Neural cell (in vitro differentiated cells): ENCODE results near the gene BTAF1. TPM values are rescaled to one million over a fixed set of nuclear protein-coding genes. Genes with fewer than 3 reads are reported as not detected.

Experiments used
- H2AFZ ChIP-seq: fragments of 200-600, 300-800 bp; sonication (generic), shearing (Covaris generic); 2 replicates; pipeline ENCODE4 v1.6.0; 2014; ENCODE audit warnings: low read depth, mild to moderate bottlenecking, antibody characterized with exemption, low read length, moderate library complexity
- H3F3A ChIP-seq: fragments of 200-600 bp; shearing (Covaris generic); 2 replicates; pipeline ENCODE4 v1.6.1; 2016; ENCODE audit warnings: mild to moderate bottlenecking, moderate library complexity, mixed read lengths, antibody characterized with exemption, low read length; ENCODE audit not compliant: insufficient read depth, poor library complexity, severe bottlenecking
- H3K27ac ChIP-seq: fragments of 200-600, 300-800 bp; sonication (generic), shearing (Covaris generic); 2 replicates; pipeline ENCODE4 v1.5.1; 2014; ENCODE audit warnings: mild to moderate bottlenecking, low read length, moderate library complexity
- H3K27me3 ChIP-seq: fragments of 300-800, 200-600 bp; sonication (generic), shearing (Covaris generic); 2 replicates; pipeline ENCODE4 v1.6.0; 2014; ENCODE audit warnings: mild to moderate bottlenecking, low read depth, low read length, moderate library complexity; ENCODE audit not compliant: insufficient read depth
- H3K36me3 ChIP-seq: fragments of 300-800, 200-600 bp; sonication (generic), shearing (Covaris generic); 2 replicates; pipeline ENCODE4 v1.5.1; 2014; ENCODE audit warnings: mild to moderate bottlenecking, antibody characterized with exemption, low read length, moderate library complexity; ENCODE audit not compliant: insufficient read depth
- H3K4me2 ChIP-seq: fragments of 300-800, 200-600 bp; sonication (generic), shearing (Covaris generic); 2 replicates; pipeline ENCODE4 v1.6.0; 2014; ENCODE audit warnings: mild to moderate bottlenecking, low read length
- H3K4me3 ChIP-seq: fragments of 300-800, 200-600 bp; sonication (generic), shearing (Covaris generic); 2 replicates; pipeline ENCODE4 v1.5.1; 2014; ENCODE audit warnings: mild to moderate bottlenecking, low read length, moderate library complexity
- H3K79me2 ChIP-seq: fragments of 200-600 bp; shearing (Covaris generic); replicated peaks from 2 replicates; pipeline ENCODE4 v1.6.0; 2014; ENCODE audit warnings: mild to moderate bottlenecking, low read length, moderate library complexity; ENCODE audit not compliant: insufficient read depth
- H3K9ac ChIP-seq: fragments of 300-800, 200-600 bp; sonication (generic), shearing (Covaris generic); 2 replicates; pipeline ENCODE4 v1.6.1; 2016; ENCODE audit warnings: mild to moderate bottlenecking, low read length, mixed read lengths
- H3K9me2 ChIP-seq: fragments of 200-600 bp; shearing (Covaris generic); 2 replicates; pipeline ENCODE4 v1.6.1; 2016; ENCODE audit warnings: mild to moderate bottlenecking, low read length, mixed read lengths; ENCODE audit not compliant: insufficient read depth
- H3K9me3 ChIP-seq: fragments of 200-600, 300-800 bp; sonication (generic), shearing (Covaris generic); 2 replicates; pipeline ENCODE4 v1.6.1; 2016; ENCODE audit warnings: mild to moderate bottlenecking, mixed run types, low read length, moderate library complexity, mixed read lengths
- H4K20me1 ChIP-seq: fragments of 200-600 bp; shearing (Covaris generic); 2 replicates; pipeline ENCODE4 v1.6.1; 2016; ENCODE audit warnings: mild to moderate bottlenecking, mixed run types; ENCODE audit not compliant: insufficient read depth
- CTCF ChIP-seq: fragments of 450-650 bp; IDR thresholded peaks from 2 replicates; pipeline ENCODE4 v1.5.1; 2014; ENCODE audit warnings: antibody characterized with exemption, mild to moderate bottlenecking, moderate library complexity; ENCODE audit not compliant: poor library complexity, severe bottlenecking
- EP300 ChIP-seq: fragments of 450-650 bp; conservative IDR thresholded peaks from 2 replicates; pipeline ENCODE4 v1.6.1; 2014; ENCODE audit warnings: antibody characterized with exemption, mild to moderate bottlenecking, moderate library complexity; ENCODE audit not compliant: poor library complexity, severe bottlenecking
- EZH2 ChIP-seq: fragments of 200-600, 300-800 bp; shearing (Covaris generic), sonication (generic); IDR thresholded peaks from 2 replicates; pipeline ENCODE4 v1.6.1; 2014; ENCODE audit warnings: antibody characterized with exemption, low read length, borderline replicate concordance, mild to moderate bottlenecking; ENCODE audit not compliant: insufficient read depth, poor library complexity, severe bottlenecking
- MXI1 ChIP-seq: fragments of 450-650 bp; conservative IDR thresholded peaks from 2 replicates; pipeline ENCODE4 v1.6.1; 2014; ENCODE audit warnings: antibody characterized with exemption, mild to moderate bottlenecking; ENCODE audit not compliant: poor library complexity, severe bottlenecking
- POLR2AphosphoS5 ChIP-seq: IDR thresholded peaks from 2 replicates; pipeline ENCODE4 v1.6.1; 2012
- RAD21 ChIP-seq: fragments of 450-650 bp; conservative IDR thresholded peaks from 2 replicates; pipeline ENCODE4 v1.6.1; 2014; ENCODE audit warnings: antibody characterized with exemption, mild to moderate bottlenecking, moderate library complexity
- REST ChIP-seq: IDR thresholded peaks from 2 replicates; pipeline ENCODE4 v1.6.1; 2012; ENCODE audit warnings: borderline replicate concordance
- SMC3 ChIP-seq: fragments of 450-650 bp; conservative IDR thresholded peaks from 2 replicates; pipeline ENCODE4 v1.6.1; 2014; ENCODE audit warnings: antibody characterized with exemption, mild to moderate bottlenecking, moderate library complexity; ENCODE audit not compliant: poor library complexity
- TAF1 ChIP-seq: IDR thresholded peaks from 2 replicates; pipeline ENCODE4 v1.6.1; 2012; ENCODE audit warnings: low read depth
- polyA plus RNA-seq: library from polyadenylated mRNA; depleted of rRNA; stranded (reverse); fragments of >200 nt; gene quantifications from 2 replicates; pipeline ENCODE4 v1.2.3, GENCODE V29; 2014

BTAF1 gene
- polyA plus RNA-seq, 1 donor from 2014 or later = 69.4 TPM

- Histone ChIP-seq H2AFZ (no peak overlapping the region), H3K36me3 (peaks cover 6% of the 10 kb centered on the region), H3K4me2 (no peak overlapping the region), H3K4me3 (no peak overlapping the region), H3K27ac (no peak overlapping the region), H3K9me2 (no peaks in the 10 kb centered on the region), H4K20me1 (no peaks in the 10 kb centered on the region), H3K9me3 (no peaks in the 10 kb centered on the region), H3K79me2 (peaks cover 73% of the 10 kb centered on the region), H3K9ac (no peak overlapping the region), H3K27me3 (no peaks in the 10 kb centered on the region), H3F3A (no peaks in the 10 kb centered on the region)
- TF ChIP-seq POLR2AphosphoS5 (no peak), RAD21 (no peak), EZH2 (no peak), CTCF (no peak), REST (no peak), TAF1 (no peak), MXI1 (no peak), SMC3 (no peak), EP300 (no peak)
These were observed 9.2 kb downstream of the BTAF1 start for GRCh38 chr10:91932737-91933136.

- TF ChIP-seq CTCF (no peak), EP300 (no peak), TAF1 (no peak), MXI1 (no peak), REST (no peak), POLR2AphosphoS5 (no peak), RAD21 (no peak), EZH2 (no peak), SMC3 (no peak)
- no peak overlapping the region for H3K27ac ChIP-seq
- no peaks in the 10 kb centered on the region for H3K9me2 ChIP-seq
- H3K4me3 ChIP-seq = no peak overlapping the region
- H4K20me1 ChIP-seq = no peaks in the 10 kb centered on the region
- H3K4me2 ChIP-seq = no peak overlapping the region
- no peaks in the 10 kb centered on the region for H3K27me3 ChIP-seq
- H3F3A ChIP-seq = no peaks in the 10 kb centered on the region
- H3K9me3 ChIP-seq = no peaks in the 10 kb centered on the region
- H3K9ac ChIP-seq = no peak overlapping the region
- H2AFZ ChIP-seq = no peak overlapping the region
- H3K79me2 ChIP-seq = peaks cover 62% of the 10 kb centered on the region
- H3K36me3 ChIP-seq = peaks cover 6% of the 10 kb centered on the region
These were observed 12.3 kb downstream of the BTAF1 start for GRCh38 chr10:91935886-91936285.
